Right atrium auricular region (tissue), 2 donors: Measurements from ENCODE around the gene COL20A1. TPM values are rescaled to one million over a fixed set of nuclear protein-coding genes. Genes with fewer than 3 reads are reported as not detected.

Source experiments
- DNase-seq: peaks from one replicate; pipeline ENCODE4 v3.0.0-alpha.2; 2019; ENCODE audit warnings: low spot score
- H3K27ac ChIP-seq, 2 donors: fragments of 200-600 bp; sonication (generic); 1 replicate in 1 of 2; 2 replicates in 1 of 2; pipeline ENCODE4 v1.5.1; 2016 to 2019
- H3K27me3 ChIP-seq, 2 donors: fragments of 200-600 bp; sonication (generic); one replicate each; pipeline versions ENCODE4 v1.5.1 to v1.6.0; 2017 to 2019
- H3K36me3 ChIP-seq: fragments of 200-600 bp; sonication (generic); one replicate; pipeline ENCODE4 v1.5.1; 2016
- H3K4me1 ChIP-seq, 2 donors: fragments of 200-600 bp; sonication (generic); one replicate each; pipeline versions ENCODE4 v1.5.1 to v1.6.0; 2017 to 2019
- H3K4me3 ChIP-seq, 2 donors: fragments of 200-600 bp; sonication (generic); 1 replicate in 1 of 2; 2 replicates in 1 of 2; pipeline ENCODE4 v1.5.1; 2017 to 2019; ENCODE audit warnings: mild to moderate bottlenecking in 1 of 2, moderate library complexity in 1 of 2
- H3K9me3 ChIP-seq, 2 donors: fragments of 200-600 bp; sonication (generic); one replicate each; pipeline ENCODE4 v1.5.1; 2019
- CTCF ChIP-seq, 2 donors: fragments of 200-600 bp; sonication (generic); IDR thresholded peaks; one replicate each; pipeline ENCODE4 v1.5.1; 2019; ENCODE audit warnings: antibody characterized with exemption in 2 of 2
- total RNA-seq, 2 donors: library from RNA; depleted of rRNA; stranded (reverse); fragments of >200 nt; gene quantifications; one replicate each; pipeline ENCODE4 v1.1.0, GENCODE V29; 2016

Gene COL20A1
- total RNA-seq, 2 donors from 2014 or later, result not detected

GRCh38 chr20:63257629-63258028 lies 35.4 kb upstream of the COL20A1 start:
- Histone ChIP-seq H3K4me1 (peaks cover 0 to 20% of the 10 kb centered on the region in 2 donors), H3K27ac (no peak overlapping the region), H3K4me3 (no peak overlapping the region), H3K27me3 (peaks cover 5 to 24% of the 10 kb centered on the region in 2 donors), H3K36me3 (no peaks in the 10 kb centered on the region), H3K9me3 (no peaks in the 10 kb centered on the region)
- no peak for TF ChIP-seq CTCF (IDR thresholded peaks at IDR 0.05)
- DNase-seq, result no peak

- no peak for DNase-seq
Observed at GRCh38 chr20:63258781-63259180, 34.2 kb upstream of the COL20A1 start.

GRCh38 chr20:63259734-63260460 lies 33.1 kb upstream of the COL20A1 start:
- Histone ChIP-seq H3K27me3 (peaks cover 2 to 6% of the 10 kb centered on the region in 2 donors), H3K9me3 (no peaks in the 10 kb centered on the region), H3K36me3 (no peaks in the 10 kb centered on the region), H3K27ac (no peak overlapping the region), H3K4me1 (no peaks in the 10 kb centered on the region), H3K4me3 (no peak overlapping the region)
- TF ChIP-seq CTCF (IDR thresholded peaks at IDR 0.05), result no peak
- no peak for DNase-seq

More at GRCh38 chr20:63258781-63259180, 34.2 kb upstream of the COL20A1 start:
- Histone ChIP-seq H3K9me3 (no peaks in the 10 kb centered on the region), H3K4me3 (no peak overlapping the region), H3K36me3 (no peaks in the 10 kb centered on the region), H3K4me1 (peaks cover 0 to 10% of the 10 kb centered on the region in 2 donors), H3K27ac (no peak overlapping the region), H3K27me3 (peaks cover 5 to 18% of the 10 kb centered on the region in 2 donors)
- TF ChIP-seq CTCF (IDR thresholded peaks at IDR 0.05), result no peak

- Histone ChIP-seq H3K4me3 (no peak overlapping the region), H3K9me3 (no peaks in the 10 kb centered on the region), H3K36me3 (no peaks in the 10 kb centered on the region), H3K27me3 (peaks cover 0 to under 1% of the 10 kb centered on the region in 2 donors), H3K4me1 (no peaks in the 10 kb centered on the region), H3K27ac (no peak overlapping the region)
- no peak for TF ChIP-seq CTCF (IDR thresholded peaks at IDR 0.05)
- no peak for DNase-seq
Observed at GRCh38 chr20:63260521-63260920, 32.5 kb upstream of the COL20A1 start.

- DNase-seq, result no peak
- Histone ChIP-seq H3K36me3 (no peaks in the 10 kb centered on the region), H3K4me3 (no peak overlapping the region), H3K27ac (no peak overlapping the region), H3K27me3 (no peaks in the 10 kb centered on the region), H3K9me3 (no peaks in the 10 kb centered on the region), H3K4me1 (no peaks in the 10 kb centered on the region)
- no peak for TF ChIP-seq CTCF (IDR thresholded peaks at IDR 0.05)
Observed at GRCh38 chr20:63261060-63261794, 31.8 kb upstream of the COL20A1 start.
